HepG2 (cell line): ENCODE data around the gene DCUN1D2. TPM values are rescaled to one million over a fixed set of nuclear protein-coding genes. Genes with fewer than 3 reads are reported as not detected.

Experiments used
- BCLAF1 ChIP-seq: fragments of 450-650 bp; IDR thresholded peaks from 2 replicates; pipeline ENCODE4 v1.6.1; 2017; ENCODE audit warnings: mild to moderate bottlenecking
- CEBPB ChIP-seq: IDR thresholded peaks from 2 replicates; pipeline ENCODE4 v1.6.1; 2011; ENCODE audit warnings: low read depth, low read length, improper control_type of control experiment, borderline replicate concordance
- CHCHD3 ChIP-seq: sonication (generic); formaldehyde crosslinking; IDR thresholded peaks from 2 replicates; pipeline ENCODE4 v1.8.0; 2022; ENCODE audit warnings: mild to moderate bottlenecking, missing genetic modification reagents, moderate library complexity
- DZIP1 ChIP-seq: sonication (generic); formaldehyde crosslinking; IDR thresholded peaks from 2 replicates; pipeline ENCODE4 v1.5.0; 2020; ENCODE audit warnings: mild to moderate bottlenecking, missing genetic modification reagents
- IKZF4 ChIP-seq: sonication (generic); formaldehyde crosslinking; IDR thresholded peaks from 2 replicates; pipeline ENCODE4 v1.5.1; 2020; ENCODE audit warnings: borderline replicate concordance, mild to moderate bottlenecking, low read depth, missing genetic modification reagents; ENCODE audit errors: not compliant biosample characterization
- KDM5B ChIP-seq: sonication (generic); formaldehyde crosslinking; IDR thresholded peaks from 2 replicates; pipeline ENCODE4 v1.4.0; 2020; ENCODE audit warnings: missing genetic modification reagents, mild to moderate bottlenecking, borderline replicate concordance
- KLF12 ChIP-seq: sonication (generic); formaldehyde crosslinking; IDR thresholded peaks from 2 replicates; pipeline ENCODE4 v1.4.0; 2020; ENCODE audit warnings: missing genetic modification reagents, borderline replicate concordance
- NCOR1 ChIP-seq: fragments of 200-600 bp; sonication (generic); IDR thresholded peaks from 2 replicates; pipeline ENCODE4 v1.7.0; 2017; ENCODE audit warnings: antibody characterized with exemption, low read length, borderline replicate concordance
- SMAD3 ChIP-seq: sonication (generic); formaldehyde crosslinking; IDR thresholded peaks from 2 replicates; pipeline ENCODE4 v1.4.0; 2020; ENCODE audit warnings: missing genetic modification reagents
- USF2 ChIP-seq, 2 experiments: sonication (generic) in 1 of 2; formaldehyde crosslinking in 1 of 2; IDR thresholded peaks; 2 replicates each; pipeline versions ENCODE4 v1.5.1 to v1.6.1; 2011 to 2020; ENCODE audit warnings: borderline replicate concordance in 1 of 2, low read depth in 1 of 2, low read length in 1 of 2, mild to moderate bottlenecking in 1 of 2, missing genetic modification reagents in 1 of 2, moderate library complexity in 1 of 2
- ZC3H4 ChIP-seq: sonication (generic); formaldehyde crosslinking; IDR thresholded peaks from 2 replicates; pipeline ENCODE4 v1.4.0; 2020; ENCODE audit warnings: missing genetic modification reagents, borderline replicate concordance
- ZNF225 ChIP-seq: sonication (generic); formaldehyde crosslinking; IDR thresholded peaks from 2 replicates; pipeline ENCODE4 v1.4.0; 2020; ENCODE audit warnings: mild to moderate bottlenecking, missing genetic modification reagents
- polyA plus RNA-seq, 8 experiments: library from polyadenylated mRNA; depleted of rRNA in 3 of 8; stranded (reverse) in 7 of 8; unstranded in 1 of 8; fragments of >200 nt; fragmentation: Illumina TruSeq in 4 of 8; extraction: Trizol in 4 of 8; gene quantifications; 2 replicates each; pipeline versions ENCODE4 v1.2.1 to v1.2.3, GENCODE V29; 2011 to 2016; ENCODE audit warnings: low read depth in 4 of 8, missing spikeins in 1 of 8, mixed read lengths in 1 of 8; ENCODE audit not compliant: insufficient read depth in 1 of 8
- total RNA-seq, 5 experiments: library from RNA; depleted of rRNA; stranded (reverse); fragments of >200 nt; fragmentation: Illumina TruSeq; extraction: Trizol; gene quantifications; 2 replicates each; pipeline ENCODE4 v1.2.3, GENCODE V29; 2016; ENCODE audit warnings: low read depth in 1 of 5

Gene DCUN1D2
- total and polyA plus RNA-seq, 2 of the 13 experiments (the other 11 are each of a cell fraction or from before 2014, with no cell fraction given): 9.1 to 9.6 TPM

GRCh38 chr13:113448545-113448884, 42.0 kb downstream of the DCUN1D2 start (continued):
- TF ChIP-seq NCOR1: no peak
- TF ChIP-seq ZC3H4 (CRISPR knock-in tag): 0 out of 2 replicates have a peak, but pooled peaks have one; percentile 72
- TF ChIP-seq ZNF225 (CRISPR knock-in tag): no peak
- TF ChIP-seq USF2 (IDR thresholded peaks at IDR 0.05; ENCODE audit: low read depth, low read length): no peak
- 0 out of 2 replicates have a peak, but pooled peaks have one; percentile 18 for TF ChIP-seq USF2 (CRISPR knock-in tag; IDR thresholded peaks at IDR 0.05; ENCODE audit: borderline replicate concordance)
- no peak for TF ChIP-seq KLF12 (CRISPR knock-in tag)
- TF ChIP-seq IKZF4 (CRISPR knock-in tag): peak; percentile 95
- no peak for TF ChIP-seq SMAD3 (CRISPR knock-in tag)
- TF ChIP-seq CEBPB: no peak
- 0 out of 2 replicates have a peak, but pooled peaks have one; percentile 21 for TF ChIP-seq CHCHD3 (CRISPR knock-in tag)
- TF ChIP-seq BCLAF1: no peak
- TF ChIP-seq DZIP1 (CRISPR knock-in tag): no peak
- 0 out of 2 replicates have a peak, but pooled peaks have one; percentile 16 for TF ChIP-seq KDM5B
